HG03095 (cell line): ENCODE data around the gene ASPRV1.
"Not testable (repeated sequence)": the region's sequence is repeated elsewhere in the genome, so short reads cannot be mapped to it uniquely, and the experiment has no call there.

Experiments used
- ATAC-seq: cut with Tn5 transposase; IDR thresholded peaks from one replicate; pipeline ENCODE4 v1.9.1; 2021; ENCODE audit warnings: moderate library complexity; ENCODE audit not compliant: unreplicated experiment

Gene ASPRV1

GRCh38 chr2:69961496-69961895 lies at the start of gene ASPRV1:
Gene ASPRV1 (minus strand): TSS chr2:69961631. CDS start chr2:69961436, 195 bp downstream.
- no peak for ATAC-seq

DNA sequence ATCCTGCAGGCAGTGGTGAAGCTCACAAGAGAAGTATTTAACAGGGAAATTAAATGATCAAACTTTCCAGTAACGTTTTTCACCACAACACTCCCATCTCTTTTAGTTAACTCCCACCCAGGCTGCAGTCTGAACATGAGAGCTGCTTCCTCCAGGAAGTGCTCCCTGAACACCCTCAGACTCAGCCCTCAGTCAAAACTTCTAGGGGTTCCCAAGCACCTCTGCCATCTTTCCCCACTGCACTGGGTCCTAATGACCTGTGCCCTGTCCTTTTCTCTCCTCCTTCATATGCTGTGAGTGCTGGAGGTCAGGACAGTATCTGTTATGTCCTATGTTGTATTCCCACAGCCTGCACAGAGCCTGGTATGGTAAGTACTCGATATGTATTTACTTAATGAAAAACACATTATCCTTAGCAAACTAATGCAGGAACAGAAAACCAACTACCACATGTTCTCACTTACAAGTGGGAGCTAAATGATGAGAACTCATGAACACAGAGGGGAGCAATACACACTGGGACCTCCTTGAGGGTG lies 49.2 kb upstream of the ASPRV1 start:
- ATAC-seq: no peak

GRCh38 chr2:70009762-70010575 lies 48.5 kb upstream of the ASPRV1 start:
- no peak for ATAC-seq

- ATAC-seq: no peak
Measured at GRCh38 chr2:70008290-70008689, 46.9 kb upstream of the ASPRV1 start.

DNA sequence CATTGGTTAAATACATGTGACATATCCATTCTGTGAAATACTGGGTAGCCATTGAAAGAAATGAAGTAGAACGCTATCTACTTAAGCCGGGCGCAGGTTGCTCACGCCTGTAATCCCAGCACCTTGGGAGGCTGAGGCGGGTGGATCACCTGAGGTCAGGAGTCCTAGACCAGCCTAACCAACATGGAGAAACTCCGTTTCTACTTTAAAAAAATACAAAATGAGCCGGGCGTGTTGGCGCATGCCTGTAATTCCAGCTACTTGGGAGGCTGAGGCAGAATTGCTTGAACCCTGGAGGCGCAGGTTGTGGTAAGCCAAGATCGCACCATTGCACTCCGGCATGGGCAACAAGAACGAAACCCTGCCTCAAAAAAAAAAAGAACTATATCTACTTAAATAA lies 45.7 kb upstream of the ASPRV1 start:
- ATAC-seq: no peak

DNA sequence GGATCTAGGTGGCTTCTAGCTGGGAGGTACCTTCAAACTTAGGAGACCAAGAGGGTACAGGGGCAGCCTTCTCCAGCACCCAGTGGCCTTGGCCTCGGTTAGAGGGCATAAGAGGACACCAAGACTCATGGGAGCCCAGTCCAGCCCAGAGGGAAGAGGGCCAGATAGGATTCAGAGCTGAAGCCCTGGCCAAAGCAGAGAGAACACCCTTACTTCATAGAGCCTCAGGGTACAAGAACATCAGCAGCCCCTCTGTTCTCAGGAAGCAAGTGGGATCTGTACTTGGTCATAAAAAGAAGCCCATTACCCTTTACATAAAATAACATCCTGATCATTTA lies 45.0 kb upstream of the ASPRV1 start:
- ATAC-seq: no peak

DNA sequence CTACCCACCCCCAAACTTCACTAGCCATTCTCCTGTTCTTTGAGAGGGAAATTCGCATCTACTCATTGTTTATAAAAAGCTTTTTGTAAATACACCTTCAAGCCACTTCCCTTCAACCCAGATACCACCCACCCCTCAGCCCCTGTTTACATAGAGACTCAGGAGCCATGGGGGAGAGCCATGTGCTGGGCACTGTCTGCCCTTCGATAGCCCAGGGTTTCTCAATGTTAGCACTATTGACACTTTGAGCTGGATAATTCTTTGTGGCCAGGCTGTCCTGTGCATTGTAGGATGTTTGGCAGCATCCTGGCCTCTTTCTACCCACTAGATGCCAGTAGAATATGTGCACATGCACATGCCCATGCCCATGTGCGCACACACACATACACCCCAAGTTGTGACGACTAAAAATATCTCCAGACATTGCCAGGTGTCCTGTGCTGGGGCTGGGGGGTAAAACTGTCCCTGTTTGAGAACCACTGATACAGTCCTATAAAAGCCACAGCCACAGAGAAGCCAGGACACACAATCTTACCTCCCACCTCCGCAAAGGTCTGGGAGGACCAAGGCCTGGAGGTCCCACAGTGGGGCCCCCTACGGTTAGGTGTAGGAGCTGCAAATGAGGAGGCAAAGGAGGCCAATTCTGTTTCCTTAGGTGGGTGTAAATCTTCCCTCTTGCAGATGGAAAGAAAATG lies 44.5 kb upstream of the ASPRV1 start:
- ATAC-seq: no peak

GRCh38 chr2:70005216-70005615 lies 43.8 kb upstream of the ASPRV1 start:
- ATAC-seq: no peak

DNA sequence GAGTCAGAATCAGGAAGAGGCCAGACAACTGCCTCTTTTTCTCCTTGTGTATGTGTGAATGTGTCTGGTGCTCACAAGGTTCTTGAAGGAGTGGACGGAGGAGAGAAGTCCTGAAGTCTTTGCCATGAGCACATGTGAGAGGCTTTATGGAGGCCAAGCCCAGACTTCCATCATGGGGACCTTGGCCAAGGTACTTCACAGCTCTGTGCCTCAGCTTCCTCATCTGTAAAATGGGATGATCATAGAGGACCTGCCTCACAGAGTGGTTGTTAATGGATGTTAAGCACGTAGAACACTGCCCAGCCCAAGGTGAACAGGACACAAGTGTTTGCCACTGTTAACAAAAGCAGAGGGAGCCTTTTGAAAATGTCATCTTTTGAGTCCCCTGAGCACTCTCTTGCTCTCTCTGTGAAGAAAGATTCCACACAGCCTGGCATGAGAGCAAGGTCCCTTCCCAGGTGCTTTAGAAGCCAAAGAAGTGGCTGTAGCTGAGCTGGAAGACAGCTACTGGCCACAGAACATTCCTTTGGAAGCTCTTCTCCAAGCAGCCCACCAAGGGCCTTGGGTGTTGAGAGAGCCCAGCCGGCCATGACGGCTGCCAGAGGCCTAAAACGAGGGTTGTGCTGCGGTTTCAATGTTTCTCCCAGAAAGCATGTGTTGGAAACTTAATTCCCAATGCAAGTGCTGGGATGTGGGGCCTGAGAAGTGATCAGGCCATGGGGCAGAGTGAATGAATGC lies 41.8 kb upstream of the ASPRV1 start:
- ATAC-seq: no peak

DNA sequence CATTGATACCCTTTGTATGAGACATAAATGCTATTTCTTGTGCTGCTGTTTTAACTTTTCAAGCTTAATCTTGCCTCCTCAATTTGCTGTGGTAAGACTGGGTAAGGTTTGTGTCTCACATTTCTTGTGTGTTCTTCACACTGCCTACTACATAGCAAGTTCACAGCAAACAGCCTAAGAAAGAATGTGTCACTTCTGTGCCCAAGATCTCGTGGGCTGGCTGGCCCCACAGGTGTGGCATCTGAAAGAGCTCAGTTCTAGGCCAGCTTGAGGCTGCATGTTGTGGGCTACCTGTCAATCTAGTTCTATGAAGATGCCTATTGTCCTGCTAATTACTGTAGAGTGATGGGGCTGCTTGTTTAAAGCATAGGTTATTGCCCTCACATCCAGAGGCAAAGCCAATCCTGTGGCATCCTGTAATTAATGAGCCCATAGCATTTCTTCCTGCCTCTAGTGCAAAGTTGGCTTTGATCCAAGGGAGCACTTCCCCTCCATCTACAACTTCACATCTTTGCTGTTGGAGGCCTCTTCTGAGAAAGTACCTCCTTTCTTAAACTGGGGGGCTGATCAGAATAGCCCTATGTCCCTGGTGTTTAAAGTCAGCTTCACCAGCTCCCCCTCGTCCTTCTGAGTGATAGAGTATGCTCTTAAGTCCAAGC lies 40.9 kb upstream of the ASPRV1 start:
- ATAC-seq: no peak

- not testable (repeated sequence) for ATAC-seq
Measured at GRCh38 chr2:70000529-70000928, 39.1 kb upstream of the ASPRV1 start.

DNA sequence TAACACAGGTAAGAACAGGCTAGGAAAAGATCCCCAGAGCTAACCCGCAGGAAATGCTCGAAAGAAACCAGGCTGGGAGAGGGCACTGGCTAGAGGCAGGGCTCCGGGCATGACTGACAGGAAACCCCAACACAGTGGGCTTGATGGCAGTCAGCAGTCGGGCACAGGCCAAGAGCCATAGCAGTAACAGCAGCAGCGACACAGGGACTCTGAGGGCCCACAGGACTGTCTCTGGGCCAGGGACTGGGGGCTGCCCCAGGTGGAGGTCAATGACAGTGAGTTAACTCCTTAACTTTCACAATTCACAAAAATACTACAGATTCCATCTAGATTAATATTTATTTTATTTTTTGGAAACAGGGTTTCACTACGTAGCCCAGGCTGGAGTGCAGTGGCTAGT lies 37.3 kb upstream of the ASPRV1 start:
- ATAC-seq: no peak

- ATAC-seq: no peak
Measured at GRCh38 chr2:69997015-69997830, 35.8 kb upstream of the ASPRV1 start.

DNA sequence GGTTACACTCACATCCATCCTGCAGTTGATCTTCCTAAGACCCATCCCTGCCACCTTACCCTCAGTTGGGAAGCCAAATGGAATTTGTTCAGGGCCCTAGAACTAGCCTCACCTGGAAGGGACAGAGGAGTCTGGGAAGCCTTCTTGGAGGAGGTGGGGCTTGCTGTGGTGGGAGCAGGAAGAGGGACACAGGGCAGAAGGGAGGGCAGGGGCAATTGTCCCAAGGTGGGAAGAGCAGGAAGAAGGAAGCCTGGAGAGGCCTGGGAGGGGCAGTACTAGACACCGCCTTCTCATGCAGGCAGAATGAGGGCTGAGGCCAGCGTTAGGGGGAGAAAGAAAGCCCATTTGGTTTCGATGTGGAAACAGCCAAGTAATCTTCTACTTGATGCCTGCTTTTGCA lies 34.1 kb upstream of the ASPRV1 start:
- no peak for ATAC-seq

DNA sequence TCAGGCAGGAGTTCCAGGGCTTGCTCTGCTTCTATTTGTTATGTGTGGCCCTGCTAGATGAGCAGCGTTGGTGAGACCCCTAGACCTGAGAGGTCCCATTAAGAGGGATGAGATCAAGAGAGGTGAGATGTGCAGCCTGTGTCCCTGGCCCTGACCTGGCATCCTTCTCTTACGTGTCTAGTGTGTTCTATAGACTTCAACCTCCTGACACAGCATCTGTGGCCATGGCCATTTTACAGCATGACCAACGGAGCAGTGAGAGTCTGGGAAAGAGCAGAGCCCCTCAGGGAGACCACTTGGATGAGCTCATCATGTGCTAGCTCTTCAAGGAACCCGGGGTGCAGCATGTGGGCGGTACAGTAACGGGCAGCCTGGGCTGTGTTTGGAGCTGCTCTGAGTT lies 32.7 kb upstream of the ASPRV1 start:
- ATAC-seq: no peak

- no peak for ATAC-seq
Measured at GRCh38 chr2:69993708-69994107, 32.3 kb upstream of the ASPRV1 start.

DNA sequence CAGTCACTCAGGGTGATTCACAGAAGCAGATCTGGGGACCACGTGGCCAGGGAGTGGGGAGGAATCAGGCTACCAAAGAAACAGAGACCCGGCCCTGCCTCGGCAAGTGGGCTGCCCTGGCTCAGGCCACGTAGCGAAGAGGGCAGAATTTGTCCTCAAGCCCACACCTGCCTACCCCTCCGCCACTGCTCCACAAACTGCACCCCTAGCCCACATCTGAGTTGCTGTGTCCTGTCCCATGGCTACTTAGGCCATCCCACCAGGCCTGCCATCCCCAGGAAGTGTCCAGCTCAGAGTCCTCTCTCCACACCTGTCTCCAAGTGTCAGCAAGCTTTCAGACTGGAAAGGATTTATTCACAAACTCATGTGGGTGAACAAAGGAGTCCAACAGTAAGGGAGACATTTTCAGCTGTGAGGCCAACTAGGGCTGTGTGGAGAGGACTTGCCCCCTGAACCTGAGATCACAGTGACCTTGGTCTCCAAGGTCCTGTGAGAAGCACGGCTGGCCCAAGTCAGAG lies 31.7 kb upstream of the ASPRV1 start:
- ATAC-seq: no peak

DNA sequence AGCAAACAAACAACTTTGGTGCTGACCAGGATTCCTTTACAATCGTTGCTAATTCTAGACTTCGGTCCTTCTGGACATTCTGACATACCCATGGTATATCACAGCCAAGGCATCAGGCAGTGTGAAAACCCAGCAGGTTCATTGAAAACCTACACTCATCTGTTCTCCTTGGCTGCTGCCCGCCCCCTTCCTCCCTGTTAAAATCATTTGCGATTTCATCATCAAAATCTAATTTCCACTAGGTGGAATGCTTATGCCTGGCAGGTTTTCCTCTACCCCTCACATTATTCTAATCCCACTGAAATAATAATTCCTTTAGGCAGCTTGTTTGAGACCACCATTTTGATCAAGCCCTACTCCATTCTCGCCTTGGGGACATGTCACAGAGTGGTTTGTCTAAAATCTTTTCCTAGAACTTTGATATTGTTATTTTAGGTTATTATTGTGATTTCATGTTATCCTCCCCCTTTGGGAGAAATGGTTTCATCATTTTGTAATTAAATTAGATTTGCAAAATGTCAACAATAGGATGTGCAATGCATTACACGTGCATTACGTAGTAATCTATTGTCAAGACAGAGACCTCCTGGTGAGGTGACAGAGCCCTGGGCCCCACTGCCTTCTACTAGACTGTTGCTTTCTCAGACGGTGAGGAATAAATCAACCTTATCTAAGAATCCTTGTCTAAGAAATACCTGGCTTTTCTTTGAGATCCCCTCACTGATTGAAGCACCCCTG lies 31.0 kb upstream of the ASPRV1 start:
- ATAC-seq: no peak

GRCh38 chr2:69989441-69990105 lies 28.1 kb upstream of the ASPRV1 start:
- no peak for ATAC-seq
